Thyroid gland (tissue), 4 donors: ENCODE data around the gene EFNA4.
A peak's percentile ranks its signal among the peaks of the same experiment; 100 is the strongest.

Experiments
- CTCF ChIP-seq, 6 experiments: fragments of 200-600 bp in 3 of 6; fragments of 450-650 bp in 3 of 6; sonication (generic) in 3 of 6; IDR thresholded peaks; one replicate each; pipeline ENCODE4 v1.5.1; 2016 to 2019; ENCODE audit warnings: antibody characterized with exemption in 6 of 6, mild to moderate bottlenecking in 2 of 6, inconsistent platforms in 1 of 6, moderate library complexity in 1 of 6
- POLR2A ChIP-seq, 2 donors: fragments of 450-650 bp; IDR thresholded peaks; one replicate each; pipeline ENCODE4 v1.6.1; 2017; ENCODE audit warnings: antibody characterized with exemption in 2 of 2, mild to moderate bottlenecking in 2 of 2, moderate library complexity in 1 of 2

DNA sequence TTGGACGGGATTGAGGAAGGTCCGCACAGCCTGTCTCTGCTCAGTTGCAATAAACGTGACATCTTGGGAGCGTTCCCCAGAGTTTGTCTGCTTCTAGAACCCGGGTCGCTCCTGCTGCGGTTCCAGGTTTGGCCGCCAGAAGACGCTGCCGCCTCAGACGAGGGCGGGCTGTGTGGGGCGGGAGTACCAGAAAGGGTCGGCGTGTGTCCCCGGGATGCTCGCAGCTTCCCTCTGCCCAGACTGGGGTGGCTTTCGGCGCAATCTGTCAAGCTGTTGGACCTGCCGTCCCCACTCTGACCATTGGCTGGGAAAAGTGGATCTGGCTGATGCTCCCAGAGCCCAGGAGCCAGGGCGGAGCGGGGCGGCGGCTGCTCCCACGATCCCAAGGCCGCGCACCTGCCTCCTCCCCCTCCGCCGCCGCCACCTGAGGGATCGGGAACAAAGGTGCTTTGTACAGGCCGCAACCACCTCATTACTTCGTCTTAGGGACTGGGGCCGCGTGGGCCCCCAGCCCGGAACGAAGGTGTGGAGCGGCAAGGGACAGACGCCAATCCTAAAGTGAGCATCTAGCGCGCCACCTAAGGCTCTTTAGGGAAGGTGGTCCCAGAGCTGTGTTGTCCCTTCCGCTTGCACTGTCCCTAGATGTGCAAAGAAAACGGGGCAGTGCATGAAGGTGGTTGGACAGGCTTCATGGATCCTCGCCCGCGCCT lies 683 bp upstream of the EFNA4 start:
- TF ChIP-seq CTCF (IDR thresholded peaks at IDR 0.05) (peak; percentile 54 to 74 (median 60)), POLR2A (IDR thresholded peaks at IDR 0.05) (no peak)
